MCF 10A (cell line): ENCODE results near the gene CACNG6. TPM values are rescaled to one million over a fixed set of nuclear protein-coding genes. Genes with fewer than 3 reads are reported as not detected.

Experiments used
- BruUV-seq: library from RNA; stranded (reverse); fragments of 400-500 nt; replicated peaks from 2 replicates; lab custom pipeline; 2021; lab: Mats Ljungman, UMichigan
- CTCF ChIA-PET: fragments of 300-600 bp; sonication (Branson Sonifier 250); formaldehyde crosslinking; extraction: SDS; loops from one replicate; lab custom pipeline; 2021; ENCODE audit warnings: antibody characterized with exemption, inconsistent platforms; lab: Yijun Ruan, JAX
- POLR2A ChIA-PET: fragments of 300-600, 350-650 bp; sonication (Branson Sonifier 250); formaldehyde crosslinking; extraction: SDS; loops from one replicate; lab custom pipeline; 2020; ENCODE audit warnings: antibody characterized with exemption, inconsistent platforms; lab: Yijun Ruan, JAX
- DNase-seq: peaks from one replicate; pipeline ENCODE4 v3.0.0-alpha.2; 2018; ENCODE audit not compliant: unreplicated experiment
- H3K27ac Mint-ChIP-seq: one replicate; pipeline ENCODE4 v1.8.0; 2022; ENCODE audit warnings: mild to moderate bottlenecking, low read depth, mixed read lengths; ENCODE audit not compliant: unreplicated experiment
- H3K27me3 Mint-ChIP-seq: one replicate; pipeline ENCODE4 v1.8.0; 2022; ENCODE audit warnings: mixed read lengths; ENCODE audit not compliant: insufficient read depth, unreplicated experiment
- H3K36me3 Mint-ChIP-seq: one replicate; pipeline ENCODE4 v1.8.0; 2022; ENCODE audit warnings: mild to moderate bottlenecking, moderate library complexity, mixed read lengths; ENCODE audit not compliant: insufficient read depth, unreplicated experiment
- H3K4me1 Mint-ChIP-seq: one replicate; pipeline ENCODE4 v1.8.0; 2022; ENCODE audit warnings: mixed read lengths; ENCODE audit not compliant: insufficient read depth, unreplicated experiment
- H3K4me3 Mint-ChIP-seq: one replicate; pipeline ENCODE4 v1.8.0; 2022; ENCODE audit warnings: mild to moderate bottlenecking, moderate library complexity, mixed read lengths; ENCODE audit not compliant: unreplicated experiment
- H3K9me3 Mint-ChIP-seq: one replicate; pipeline ENCODE4 v1.8.0; 2022; ENCODE audit warnings: mixed read lengths; ENCODE audit not compliant: unreplicated experiment
- CTCF ChIP-seq: fragments of 200-600 bp; IDR thresholded peaks from one replicate; pipeline ENCODE4 v1.8.0; 2022; ENCODE audit warnings: antibody characterized with exemption, mild to moderate bottlenecking; ENCODE audit not compliant: unreplicated experiment
- intact Hi-C: fragments of 100-400 bp; cut with micrococcal nuclease; formaldehyde crosslinking; loops from 2 replicates; pipeline ENCODE4 v1.14.1; 2022
- total RNA-seq: library from RNA; stranded (reverse); gene quantifications from 2 replicates; pipeline ENCODE4 v1.2.3, GENCODE V29; 2022

Gene CACNG6
- total RNA-seq, 1 experiment from 2014 or later = not detected

GRCh38 chr19:54042989-54043388 lies 51.6 kb downstream of the CACNG6 start:
- DNase-seq = no peak
- H3K27me3 Mint-ChIP-seq = peaks cover 24% of the 10 kb centered on the region
- H3K27ac Mint-ChIP-seq = no peak overlapping the region
- no peak overlapping the region for H3K4me3 Mint-ChIP-seq
- H3K9me3 Mint-ChIP-seq = no peaks in the 10 kb centered on the region
- intact Hi-C loops = no loop called here
- no peaks in the 10 kb centered on the region for H3K36me3 Mint-ChIP-seq
- BruUV-seq = no TSS peak
- POLR2A ChIA-PET = interaction anchor here (0.7 to 0.8 kb wide), 2 partner anchors 823 to 1119 kb away, joined by 3 read pairs; no protein-coding TSS in a partner anchor
- TF ChIP-seq CTCF = no peak
- CTCF ChIA-PET = interaction anchor here (1.1 to 3.0 kb wide), 6 partner anchors 11 to 250 kb away, joined by 4 to 17 read pairs (median 5); no protein-coding TSS in a partner anchor
- H3K4me1 Mint-ChIP-seq = no peaks in the 10 kb centered on the region

GRCh38 chr19:54045771-54046170 lies 54.3 kb downstream of the CACNG6 start:
- H3K9me3 Mint-ChIP-seq = no peaks in the 10 kb centered on the region
- no peaks in the 10 kb centered on the region for H3K4me1 Mint-ChIP-seq
- no peak overlapping the region for H3K4me3 Mint-ChIP-seq
- H3K27ac Mint-ChIP-seq = no peak overlapping the region
- no peaks in the 10 kb centered on the region for H3K36me3 Mint-ChIP-seq
- DNase-seq = no peak
- no TSS peak for BruUV-seq
- TF ChIP-seq CTCF = no peak
- ChIA-PET POLR2A (no interaction called here), CTCF (interaction anchor here (0.6 to 1.8 kb wide), 3 partner anchors 10 to 253 kb away, joined by 3 to 8 read pairs (median 5); no protein-coding TSS in a partner anchor)
- intact Hi-C loops = no loop called here
- peaks cover 40% of the 10 kb centered on the region for H3K27me3 Mint-ChIP-seq

- TF ChIP-seq CTCF = no peak
- intact Hi-C loops = no loop called here
- Mint-ChIP-seq H3K36me3 (no peaks in the 10 kb centered on the region), H3K4me3 (no peak overlapping the region), H3K4me1 (no peaks in the 10 kb centered on the region), H3K27ac (no peak overlapping the region), H3K27me3 (peaks cover 40% of the 10 kb centered on the region), H3K9me3 (no peaks in the 10 kb centered on the region)
- ChIA-PET POLR2A (no interaction called here), CTCF (interaction anchor here (1.8 kb wide), 1 partner anchor 255 kb away, joined by 8 read pairs; no protein-coding TSS in a partner anchor)
- BruUV-seq = no TSS peak
- no peak for DNase-seq
Observed at GRCh38 chr19:54047616-54048015, 56.2 kb downstream of the CACNG6 start.

Other genes with a start within 250 kb of the CACNG6 start
- not detected in 2 replicates for gene NLRP12, start 167.3 kb upstream of the CACNG6 start, total RNA-seq
- 39.0 and 43.3 TPM in 2 replicates for gene MYADM, start 123.8 kb upstream of the CACNG6 start, total RNA-seq
- gene PRKCG, start 109.4 kb upstream of the CACNG6 start, total RNA-seq = not detected in 2 replicates
- gene CACNG7, start 82.4 kb upstream of the CACNG6 start, total RNA-seq = not detected in 2 replicates
- gene CACNG8, start 28.7 kb upstream of the CACNG6 start, total RNA-seq = 0.16 TPM in 1 of 2 replicates, not detected in the other
- gene VSTM1, start 72.3 kb downstream of the CACNG6 start, total RNA-seq = not detected in 2 replicates
- not detected in 2 replicates for gene TARM1, start 89.7 kb downstream of the CACNG6 start, total RNA-seq
- 2.9 and 9.2 TPM in 2 replicates for gene OSCAR, start 109.2 kb downstream of the CACNG6 start, total RNA-seq
- gene NDUFA3, start 111.2 kb downstream of the CACNG6 start, total RNA-seq = 111 and 128 TPM in 2 replicates
- gene TFPT, start 124.0 kb downstream of the CACNG6 start, total RNA-seq = 15.6 and 22.8 TPM in 2 replicates
- gene PRPF31, start 124.1 kb downstream of the CACNG6 start, total RNA-seq = 52.8 and 59.7 TPM in 2 replicates
- 63.2 and 80.5 TPM in 2 replicates for gene CNOT3, start 146.1 kb downstream of the CACNG6 start, total RNA-seq
- gene LENG1, start 168.1 kb downstream of the CACNG6 start, total RNA-seq = 6.1 and 8.2 TPM in 2 replicates
- gene TMC4, start 181.5 kb downstream of the CACNG6 start, total RNA-seq = 3.7 and 6.1 TPM in 2 replicates
- 43.8 and 49.5 TPM in 2 replicates for gene MBOAT7, start 197.9 kb downstream of the CACNG6 start, total RNA-seq
- 28.0 and 40.1 TPM in 2 replicates for gene TSEN34, start 199.7 kb downstream of the CACNG6 start, total RNA-seq
- 1,356 and 1,735 TPM in 2 replicates for gene RPS9, start 209.2 kb downstream of the CACNG6 start, total RNA-seq
- gene LILRB3, start 231.4 kb downstream of the CACNG6 start, total RNA-seq = not detected in 2 replicates